ENCODE data around the gene OR5B12. TPM values are rescaled to one million over a fixed set of nuclear protein-coding genes. Genes with fewer than 3 reads are reported as not detected.

OR5B12 gene
- polyA plus RNA-seq (2011; rRNA removed) (not detected in 2 replicates), polyA minus RNA-seq (2011; rRNA and poly(A)+ RNA removed) (not detected in 2 replicates)

DNA sequence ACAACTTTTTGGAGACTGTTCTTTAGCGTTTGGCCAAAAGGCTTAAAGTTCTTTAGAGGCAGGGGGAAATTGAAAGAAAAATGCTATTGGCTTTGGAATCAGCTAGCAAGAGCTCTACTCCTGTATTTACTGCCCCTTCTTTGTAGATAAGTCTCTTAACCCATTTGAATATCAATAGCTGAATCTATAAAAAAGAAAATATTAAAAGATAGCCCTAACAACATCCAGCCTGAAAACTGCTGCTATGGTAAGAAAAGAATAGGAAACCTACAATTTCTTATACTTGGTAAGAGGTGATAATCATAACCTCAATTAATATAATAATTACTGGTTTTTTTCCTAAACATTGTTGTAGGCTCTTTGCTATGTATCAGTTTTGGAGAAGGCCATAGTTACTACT is at the start of gene OR5B12:
Gene OR5B12 (minus strand): TSS at position 101 of the 400 bp plus-strand sequence. CDS start 2,085 bp downstream, outside the sequence.
- no peak for TF ChIP-seq CTCF (IDR thresholded peaks at IDR 0.05; ENCODE audit: low read depth, low read length)
- no peak for DNase-seq (ENCODE audit: low read depth, low spot score)
- POLR2A ChIA-PET, result no interaction called here
- no peak within 1 kb of the TSS for H3K4me3 ChIP-seq (ENCODE audit: low read depth, low read length)
- CTCF ChIA-PET, result no interaction called here
- H3K27ac ChIP-seq (ENCODE audit: low read depth, low read length), result no peak within 1 kb of the TSS
- no peaks in the 10 kb centered on the region for H3K27me3 ChIP-seq (ENCODE audit: control insufficient read depth, insufficient read depth, low read length)
- peaks cover 13% of the 10 kb centered on the region for H3K9me3 ChIP-seq (ENCODE audit: control insufficient read depth, insufficient read depth, low read length)

- CTCF ChIA-PET, result no interaction called here
- POLR2A ChIA-PET, result no interaction called here
- Histone ChIP-seq H3K9me3 (ENCODE audit: control insufficient read depth, insufficient read depth, low read length) (no peaks in the 10 kb centered on the region), H3K27me3 (ENCODE audit: control insufficient read depth, insufficient read depth, low read length) (no peaks in the 10 kb centered on the region), H3K4me3 (ENCODE audit: low read depth, low read length) (no peak overlapping the region), H3K27ac (ENCODE audit: low read depth, low read length) (no peak overlapping the region)
- DNase-seq (ENCODE audit: low read depth, low spot score), result no peak
- no peak for TF ChIP-seq CTCF (IDR thresholded peaks at IDR 0.05; ENCODE audit: low read depth, low read length)
Measured at GRCh38 chr11:58490827-58491226, 48.8 kb upstream of the OR5B12 start.

GRCh38 chr11:58487170-58487569 is 45.1 kb upstream of the OR5B12 start:
- POLR2A ChIA-PET, result no interaction called here
- DNase-seq (ENCODE audit: low read depth, low spot score), result no peak
- no peak for TF ChIP-seq CTCF (IDR thresholded peaks at IDR 0.05; ENCODE audit: low read depth, low read length)
- CTCF ChIA-PET, result interaction anchor here (0.6 kb wide), 1 partner anchor 843 kb away, joined by 4 read pairs; no protein-coding TSS in a partner anchor
- H3K4me3 ChIP-seq (ENCODE audit: low read depth, low read length), result no peak overlapping the region
- no peaks in the 10 kb centered on the region for H3K9me3 ChIP-seq (ENCODE audit: control insufficient read depth, insufficient read depth, low read length)
- H3K27me3 ChIP-seq (ENCODE audit: control insufficient read depth, insufficient read depth, low read length), result no peaks in the 10 kb centered on the region
- no peak overlapping the region for H3K27ac ChIP-seq (ENCODE audit: low read depth, low read length)

GRCh38 chr11:58485961-58486360 is 43.9 kb upstream of the OR5B12 start:
- Histone ChIP-seq H3K27ac (ENCODE audit: low read depth, low read length) (no peak overlapping the region), H3K27me3 (ENCODE audit: control insufficient read depth, insufficient read depth, low read length) (no peaks in the 10 kb centered on the region), H3K9me3 (ENCODE audit: control insufficient read depth, insufficient read depth, low read length) (no peaks in the 10 kb centered on the region), H3K4me3 (ENCODE audit: low read depth, low read length) (no peak overlapping the region)
- no peak for DNase-seq (ENCODE audit: low read depth, low spot score)
- ChIA-PET POLR2A (no interaction called here), CTCF (no interaction called here)
- no peak for TF ChIP-seq CTCF (IDR thresholded peaks at IDR 0.05; ENCODE audit: low read depth, low read length)

GRCh38 chr11:58471892-58472291 is 29.9 kb upstream of the OR5B12 start:
- TF ChIP-seq CTCF (IDR thresholded peaks at IDR 0.05; ENCODE audit: low read depth, low read length), result no peak
- ChIA-PET CTCF (no interaction called here), POLR2A (interaction anchor here (0.7 kb wide), 2 partner anchors 67 to 1011 kb away, joined by 3 to 6 read pairs; partner anchors contain the start of gene RTN4RL2)
- Histone ChIP-seq H3K4me3 (ENCODE audit: low read depth, low read length) (no peak overlapping the region), H3K9me3 (ENCODE audit: control insufficient read depth, insufficient read depth, low read length) (peaks cover 4% of the 10 kb centered on the region), H3K27ac (ENCODE audit: low read depth, low read length) (no peak overlapping the region), H3K27me3 (ENCODE audit: control insufficient read depth, insufficient read depth, low read length) (no peaks in the 10 kb centered on the region)
- no peak for DNase-seq (ENCODE audit: low read depth, low spot score)
